Measurements from ENCODE around the gene CLEC1B. TPM values are rescaled to one million over a fixed set of nuclear protein-coding genes. Genes with fewer than 3 reads are reported as not detected.

CLEC1B gene
- total and polyA plus RNA-seq, 2 of the 13 experiments (the other 11 are each of a cell fraction or from before 2014, with no cell fraction given): not detected

DNA sequence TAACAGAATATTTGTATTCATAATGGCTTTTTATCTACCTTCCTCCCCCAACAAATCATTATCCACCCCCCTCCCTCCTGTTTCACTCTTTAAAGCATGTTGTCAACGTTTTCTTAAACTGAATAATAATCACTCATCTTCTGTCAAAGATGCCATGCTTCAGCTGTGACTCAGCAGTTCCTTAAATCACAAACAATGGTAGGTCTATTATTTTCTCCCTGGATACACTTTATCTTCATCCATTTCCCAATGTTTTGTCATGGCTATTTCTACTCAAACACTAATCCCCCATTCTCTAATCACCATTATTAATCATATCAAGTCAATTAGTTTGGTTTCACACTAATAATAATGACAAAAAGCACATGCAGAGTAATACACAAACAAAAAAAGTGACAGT, 18.0 kb upstream of the CLEC1B start:
- Histone ChIP-seq H2AFZ (ENCODE audit: low read length) (no peak overlapping the region), H4K20me1 (ENCODE audit: insufficient read depth, low read length) (no peaks in the 10 kb centered on the region), H3K27ac (ENCODE audit: extremely low read length, insufficient read depth, low read length) (no peak overlapping the region), H3K27me3 (ENCODE audit: control insufficient read depth in 1 of 2, insufficient read depth in 2 of 2, low read length in 2 of 2) (peaks cover 0 to 3% of the 10 kb centered on the region in 2 experiments; a peak in 2 of 5 replicates), H3K36me3 (replicated peaks in 1 of 2; ENCODE audit: control insufficient read depth in 1 of 2, insufficient read depth in 2 of 2, low read length in 2 of 2) (no peaks in the 10 kb centered on the region), H3K4me3 (replicated peaks in 1 of 3; ENCODE audit: insufficient read depth in 1 of 3, low read depth in 2 of 3, low read length in 3 of 3) (no peak overlapping the region), H3K9ac (ENCODE audit: insufficient read depth, low read depth, low read length) (no peak overlapping the region), H3K79me2 (ENCODE audit: insufficient read depth, low read length) (no peaks in the 10 kb centered on the region), H3K9me3 (ENCODE audit: low read length) (no peaks in the 10 kb centered on the region), H3K4me1 (ENCODE audit: insufficient read depth, low read length) (no peaks in the 10 kb centered on the region), H3K4me2 (ENCODE audit: low read depth, low read length) (no peak overlapping the region)
- ATAC-seq (no peak), DNase-seq (ENCODE audit: low spot score) (no peak), FAIRE-seq (no peak)
- BruUV-seq (replicated peaks): no TSS peak
- ChIA-PET CTCF (ENCODE audit: low intra/inter-chr PET ratio, low total read pairs) (no interaction called here), POLR2A (no interaction called here)
- WGBS (ENCODE audit: low lambda C conversion rate): 0% methylated on average over 1 of the region's 1 CpG
- in situ Hi-C loops (cut with HindIII; ENCODE audit: extremely low pct_ligation_motif_present, low pct_unique_long_range_greater_than_20kb): no loop called here
- intact Hi-C loops (cut with micrococcal nuclease; ENCODE audit: unreplicated experiment): no loop called here
- TF ChIP-seq NCOA1 (CRISPR knock-in tag; IDR thresholded peaks at IDR 0.05) (no peak), MIXL1 (CRISPR knock-in tag; IDR thresholded peaks at IDR 0.05) (no peak), NFE2L2 (IDR thresholded peaks at IDR 0.05; ENCODE audit: low read length) (peak; percentile 73), ZNF451 (CRISPR knock-in tag; IDR thresholded peaks at IDR 0.05) (no peak), ZKSCAN1 (IDR thresholded peaks at IDR 0.05; ENCODE audit: low read length) (no peak), LBX2 (CRISPR knock-in tag; IDR thresholded peaks at IDR 0.05; ENCODE audit: borderline replicate concordance) (no peak)

DNA sequence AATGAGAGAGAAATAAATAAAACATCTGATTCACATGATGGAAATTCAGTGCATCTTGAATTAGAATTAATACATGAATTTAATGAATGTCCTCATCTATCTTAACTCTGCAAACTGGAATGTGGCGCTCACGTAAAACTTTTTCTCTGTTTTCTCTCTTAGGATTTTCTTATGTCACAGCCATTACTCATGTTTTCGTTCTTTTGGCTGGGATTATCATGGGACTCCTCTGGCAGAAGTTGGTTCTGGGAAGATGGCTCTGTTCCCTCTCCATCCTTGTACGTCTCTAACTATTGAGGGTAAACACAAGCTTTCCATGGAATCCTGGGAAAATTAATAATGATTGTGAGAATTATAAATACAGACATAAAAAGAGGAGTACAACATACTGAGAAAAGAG, 16.5 kb upstream of the CLEC1B start:
- H3K4me3 ChIP-seq (replicated peaks in 1 of 3; ENCODE audit: insufficient read depth in 1 of 3, low read depth in 2 of 3, low read length in 3 of 3): no peak overlapping the region
- no TSS peak for BruUV-seq (replicated peaks)
- ChIA-PET CTCF (ENCODE audit: low intra/inter-chr PET ratio, low total read pairs) (no interaction called here), POLR2A (no interaction called here)
- no peak for FAIRE-seq
- no peaks in the 10 kb centered on the region for H3K36me3 ChIP-seq (replicated peaks in 1 of 2; ENCODE audit: control insufficient read depth in 1 of 2, insufficient read depth in 2 of 2, low read length in 2 of 2)
- in situ Hi-C loops (cut with HindIII; ENCODE audit: extremely low pct_ligation_motif_present, low pct_unique_long_range_greater_than_20kb) (no loop called here), intact Hi-C loops (cut with micrococcal nuclease; ENCODE audit: unreplicated experiment) (no loop called here)
- H2AFZ ChIP-seq (ENCODE audit: low read length): no peak overlapping the region
- peaks cover 0 to 3% of the 10 kb centered on the region in 2 experiments; a peak in 2 of 5 replicates for H3K27me3 ChIP-seq (ENCODE audit: control insufficient read depth in 1 of 2, insufficient read depth in 2 of 2, low read length in 2 of 2)
- no peak overlapping the region for H3K27ac ChIP-seq (ENCODE audit: extremely low read length, insufficient read depth, low read length)
- no peak overlapping the region for H3K4me2 ChIP-seq (ENCODE audit: low read depth, low read length)
- H3K4me1 ChIP-seq (ENCODE audit: insufficient read depth, low read length): no peaks in the 10 kb centered on the region
- WGBS (ENCODE audit: low lambda C conversion rate): 46% methylated on average over 4 of the region's 4 CpGs
- H3K79me2 ChIP-seq (ENCODE audit: insufficient read depth, low read length): no peaks in the 10 kb centered on the region
- DNase-seq (ENCODE audit: low spot score): no peak
- no peaks in the 10 kb centered on the region for H4K20me1 ChIP-seq (ENCODE audit: insufficient read depth, low read length)
- no peak for ATAC-seq
- H3K9ac ChIP-seq (ENCODE audit: insufficient read depth, low read depth, low read length): no peak overlapping the region
- no peaks in the 10 kb centered on the region for H3K9me3 ChIP-seq (ENCODE audit: low read length)
- TF ChIP-seq ZNF350 (CRISPR knock-in tag; IDR thresholded peaks at IDR 0.05; ENCODE audit: borderline replicate concordance, low read depth) (no peak), RFXANK (CRISPR knock-in tag; IDR thresholded peaks at IDR 0.05) (no peak), HNF4G (IDR thresholded peaks at IDR 0.05; ENCODE audit: borderline replicate concordance, low read depth, low read length) (no peak), HNF4G (CRISPR knock-in tag; IDR thresholded peaks at IDR 0.05; ENCODE audit: borderline replicate concordance, low read depth) (no peak), NRL (CRISPR knock-in tag; IDR thresholded peaks at IDR 0.05; ENCODE audit: borderline replicate concordance) (no peak), KDM2A (CRISPR knock-in tag; IDR thresholded peaks at IDR 0.05; ENCODE audit: borderline replicate concordance, low read depth) (no peak), SMAD1 (CRISPR knock-in tag; IDR thresholded peaks at IDR 0.05; ENCODE audit: borderline replicate concordance, low read depth) (no peak), SYNCRIP (IDR thresholded peaks at IDR 0.05; ENCODE audit: insufficient read depth, low read depth, low read length) (no peak), JARID2 (CRISPR knock-in tag; IDR thresholded peaks at IDR 0.05; ENCODE audit: insufficient replicate concordance) (no peak), AKAP8 (CRISPR knock-in tag; IDR thresholded peaks at IDR 0.05) (no peak), FOXJ3 (CRISPR knock-in tag; IDR thresholded peaks at IDR 0.05; ENCODE audit: borderline replicate concordance) (no peak)
- TF ChIP-seq, protein P1, sequence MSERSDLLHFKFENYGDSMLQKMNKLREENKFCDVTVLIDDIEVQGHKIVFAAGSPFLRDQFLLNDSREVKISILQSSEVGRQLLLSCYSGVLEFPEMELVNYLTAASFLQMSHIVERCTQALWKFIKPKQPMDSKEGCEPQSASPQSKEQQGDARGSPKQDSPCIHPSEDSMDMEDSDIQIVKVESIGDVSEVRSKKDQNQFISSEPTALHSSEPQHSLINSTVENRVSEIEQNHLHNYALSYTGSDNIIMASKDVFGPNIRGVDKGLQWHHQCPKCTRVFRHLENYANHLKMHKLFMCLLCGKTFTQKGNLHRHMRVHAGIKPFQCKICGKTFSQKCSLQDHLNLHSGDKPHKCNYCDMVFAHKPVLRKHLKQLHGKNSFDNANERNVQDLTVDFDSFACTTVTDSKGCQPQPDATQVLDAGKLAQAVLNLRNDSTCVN (CRISPR knock-in tag; IDR thresholded peaks at IDR 0.05; ENCODE audit: borderline replicate concordance): no peak
- TF ChIP-seq, protein P2, sequence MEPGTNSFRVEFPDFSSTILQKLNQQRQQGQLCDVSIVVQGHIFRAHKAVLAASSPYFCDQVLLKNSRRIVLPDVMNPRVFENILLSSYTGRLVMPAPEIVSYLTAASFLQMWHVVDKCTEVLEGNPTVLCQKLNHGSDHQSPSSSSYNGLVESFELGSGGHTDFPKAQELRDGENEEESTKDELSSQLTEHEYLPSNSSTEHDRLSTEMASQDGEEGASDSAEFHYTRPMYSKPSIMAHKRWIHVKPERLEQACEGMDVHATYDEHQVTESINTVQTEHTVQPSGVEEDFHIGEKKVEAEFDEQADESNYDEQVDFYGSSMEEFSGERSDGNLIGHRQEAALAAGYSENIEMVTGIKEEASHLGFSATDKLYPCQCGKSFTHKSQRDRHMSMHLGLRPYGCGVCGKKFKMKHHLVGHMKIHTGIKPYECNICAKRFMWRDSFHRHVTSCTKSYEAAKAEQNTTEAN (CRISPR knock-in tag; conservative IDR thresholded peaks at IDR 0.05): no peak

Data from HepG2 (cell line).